Transverse colon (tissue), 4 donors: Measurements from ENCODE around the gene ETNPPL. TPM values are rescaled to one million over a fixed set of nuclear protein-coding genes. Genes with fewer than 3 reads are reported as not detected.

Experiments used
- DNase-seq: peaks from one replicate; pipeline ENCODE4 v3.0.0-alpha.2; 2019
- H3K27ac ChIP-seq, 4 donors: fragments of 200-600 bp; sonication (generic); 2 replicates each; pipeline ENCODE4 v1.5.1; 2016 to 2018; ENCODE audit warnings: inconsistent platforms in 4 of 4
- H3K27me3 ChIP-seq: fragments of 200-600 bp; sonication (generic); 2 replicates; pipeline ENCODE4 v1.5.1; 2017; ENCODE audit warnings: inconsistent platforms
- H3K36me3 ChIP-seq, 4 donors: fragments of 200-600 bp; sonication (generic); 2 replicates each; pipeline ENCODE4 v1.5.1; 2017 to 2019; ENCODE audit warnings: inconsistent platforms in 4 of 4
- H3K4me1 ChIP-seq, 4 donors: fragments of 200-600 bp; sonication (generic); 2 replicates each; pipeline ENCODE4 v1.5.1; 2017 to 2020; ENCODE audit warnings: inconsistent platforms in 4 of 4
- H3K4me3 ChIP-seq, 4 donors: fragments of 200-600 bp; sonication (generic); 1 replicate in 1 of 4; 2 replicates in 3 of 4; pipeline versions ENCODE4 v1.5.1 to v1.6.1; 2017 to 2019; ENCODE audit warnings: inconsistent platforms in 4 of 4
- H3K9me3 ChIP-seq, 2 donors: fragments of 200-600 bp; sonication (generic); 2 replicates each; pipeline ENCODE4 v1.5.1; 2017 to 2019; ENCODE audit warnings: inconsistent platforms in 2 of 2
- CTCF ChIP-seq, 5 experiments: fragments of 200-600 bp in 3 of 5; fragments of 450-650 bp in 2 of 5; sonication (generic) in 3 of 5; IDR thresholded peaks; 1 replicate in 2 of 5; 2 replicates in 3 of 5; pipeline ENCODE4 v1.5.1; 2016 to 2017; ENCODE audit warnings: antibody characterized with exemption in 5 of 5, inconsistent platforms in 3 of 5, mild to moderate bottlenecking in 2 of 5, moderate library complexity in 1 of 5
- EP300 ChIP-seq: sonication (generic); formaldehyde crosslinking; IDR thresholded peaks from one replicate; pipeline ENCODE4 v1.6.1; 2017; ENCODE audit warnings: antibody characterized with exemption, low read depth
- POLR2A ChIP-seq: fragments of 450-650 bp; IDR thresholded peaks from one replicate; pipeline ENCODE4 v1.6.1; 2016; ENCODE audit warnings: antibody characterized with exemption, mild to moderate bottlenecking, moderate library complexity
- POLR2AphosphoS5 ChIP-seq, 3 donors: sonication (generic); formaldehyde crosslinking; IDR thresholded peaks; one replicate each; pipeline ENCODE4 v1.6.1; 2016; ENCODE audit warnings: antibody characterized with exemption in 3 of 3
- WGBS, 2 donors: methylation state at CpG; one replicate each; pipeline ENCODE4 v1.1.5; 2018; ENCODE audit warnings: low coverage in 1 of 2; 5-methylcytosine and 5-hydroxymethylcytosine counted together
- in situ Hi-C, 4 donors: fragments of 200-750 bp; cut with MboI; loops; one replicate each; pipeline versions ENCODE4 v1.15.0 to v1.15.1; 2017; ENCODE audit warnings: low sequenced_read_pairs in 3 of 4, low pct_ligation_motif_present in 1 of 4, low pct_unique_long_range_greater_than_20kb in 1 of 4
- intact Hi-C: fragments of 100-400 bp; cut with DNase I; formaldehyde crosslinking; loops from one replicate; pipeline ENCODE4 v1.15.1; 2023; ENCODE audit warnings: low total_unique reads
- total RNA-seq, 4 donors: library from RNA; depleted of rRNA; stranded (reverse); fragments of >200 nt; gene quantifications; one replicate each; pipeline ENCODE4 v1.1.0, GENCODE V29; 2016

ETNPPL gene
- total RNA-seq, result not detected

GRCh38 chr4:108762559-108763225, at the start of gene ETNPPL:
ETNPPL (minus strand) TSS chr4:108763053; CDS start chr4:108762898, 155 bp downstream.
- H3K4me3 ChIP-seq, result peak within 1 kb of the TSS; percentile 21 to 54 (median 30)
- no peak for DNase-seq
- in situ Hi-C loops, result no loop called here
- no peak within 1 kb of the TSS for H3K27ac ChIP-seq
- TF ChIP-seq POLR2A, result no peak
- TF ChIP-seq POLR2AphosphoS5 (IDR thresholded peaks at IDR 0.05), result no peak
- no peak for TF ChIP-seq EP300
- TF ChIP-seq CTCF (IDR thresholded peaks at IDR 0.05), result no peak
- no peaks in the 10 kb centered on the region for H3K9me3 ChIP-seq
- peaks cover 58% of the 10 kb centered on the region for H3K27me3 ChIP-seq
- 4% methylated on average over 58 of the region's 61 CpGs; no CpG with 5 or more reads in 1 of the 2 donors for WGBS, 2 donors
- intact Hi-C loops, result no loop called here
- no peaks in the 10 kb centered on the region for H3K36me3 ChIP-seq
- H3K4me1 ChIP-seq, result peaks cover 0 to 11% (median 7%) of the 10 kb centered on the region in 4 donors

DNA sequence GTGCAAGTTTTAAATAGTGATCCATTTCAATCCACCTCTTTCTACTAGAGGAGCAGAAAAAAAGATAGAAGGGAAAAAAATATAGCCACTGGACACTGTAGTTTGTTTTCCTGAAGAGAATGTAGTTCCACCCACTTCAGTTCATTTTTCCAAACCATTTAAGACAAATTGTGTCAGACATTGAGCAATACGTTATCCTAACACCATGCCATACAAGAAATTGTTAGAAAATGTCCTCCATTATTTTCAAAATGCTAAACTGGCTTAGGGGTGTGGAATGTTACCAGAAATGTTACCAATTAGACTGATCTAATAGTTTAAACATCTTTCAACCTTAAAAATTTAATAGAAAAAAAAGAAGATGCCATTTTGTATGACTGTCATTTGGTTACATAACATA, 48.6 kb upstream of the ETNPPL start:
- intact Hi-C loops (no loop called here), in situ Hi-C loops (no loop called here)
- H3K36me3 ChIP-seq, result no peaks in the 10 kb centered on the region
- 67 to 69% methylated on average over 1 of the region's 1 CpG for WGBS, 2 donors
- no peak overlapping the region for H3K27ac ChIP-seq
- no peaks in the 10 kb centered on the region for H3K4me1 ChIP-seq
- no peaks in the 10 kb centered on the region for H3K9me3 ChIP-seq
- TF ChIP-seq POLR2A (no peak), EP300 (no peak), CTCF (IDR thresholded peaks at IDR 0.05) (no peak), POLR2AphosphoS5 (IDR thresholded peaks at IDR 0.05) (no peak)
- no peak for DNase-seq
- peaks cover 6% of the 10 kb centered on the region for H3K27me3 ChIP-seq
- no peak overlapping the region for H3K4me3 ChIP-seq

DNA sequence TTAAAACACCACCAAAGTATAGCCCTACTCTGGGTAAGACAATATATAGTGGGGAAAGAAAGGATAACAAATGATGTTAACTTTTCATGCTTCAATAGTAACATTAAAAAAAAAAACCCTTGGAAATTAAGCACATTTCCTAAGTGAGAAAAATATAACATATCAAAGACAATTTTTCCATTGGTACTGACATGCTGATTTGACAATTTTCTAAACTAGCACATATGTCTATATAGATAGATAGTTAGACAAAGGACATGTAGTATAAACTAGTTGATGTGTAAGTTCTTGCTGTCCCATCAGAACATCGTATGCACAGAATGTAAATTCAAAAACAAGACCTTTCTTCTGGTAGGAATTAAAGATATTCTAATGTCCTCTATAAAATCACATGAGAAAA, 47.2 kb upstream of the ETNPPL start:
- TF ChIP-seq CTCF (IDR thresholded peaks at IDR 0.05), result no peak
- TF ChIP-seq EP300, result no peak
- no peak for TF ChIP-seq POLR2AphosphoS5 (IDR thresholded peaks at IDR 0.05)
- no peak for TF ChIP-seq POLR2A
- Histone ChIP-seq H3K4me1 (no peaks in the 10 kb centered on the region), H3K27me3 (peaks cover 6% of the 10 kb centered on the region), H3K9me3 (no peaks in the 10 kb centered on the region), H3K27ac (no peak overlapping the region), H3K4me3 (no peak overlapping the region), H3K36me3 (no peaks in the 10 kb centered on the region)
- in situ Hi-C loops, result no loop called here
- DNase-seq, result no peak
- intact Hi-C loops, result no loop called here
- WGBS, 2 donors, result 71 to 84% methylated on average over 1 of the region's 1 CpG

DNA sequence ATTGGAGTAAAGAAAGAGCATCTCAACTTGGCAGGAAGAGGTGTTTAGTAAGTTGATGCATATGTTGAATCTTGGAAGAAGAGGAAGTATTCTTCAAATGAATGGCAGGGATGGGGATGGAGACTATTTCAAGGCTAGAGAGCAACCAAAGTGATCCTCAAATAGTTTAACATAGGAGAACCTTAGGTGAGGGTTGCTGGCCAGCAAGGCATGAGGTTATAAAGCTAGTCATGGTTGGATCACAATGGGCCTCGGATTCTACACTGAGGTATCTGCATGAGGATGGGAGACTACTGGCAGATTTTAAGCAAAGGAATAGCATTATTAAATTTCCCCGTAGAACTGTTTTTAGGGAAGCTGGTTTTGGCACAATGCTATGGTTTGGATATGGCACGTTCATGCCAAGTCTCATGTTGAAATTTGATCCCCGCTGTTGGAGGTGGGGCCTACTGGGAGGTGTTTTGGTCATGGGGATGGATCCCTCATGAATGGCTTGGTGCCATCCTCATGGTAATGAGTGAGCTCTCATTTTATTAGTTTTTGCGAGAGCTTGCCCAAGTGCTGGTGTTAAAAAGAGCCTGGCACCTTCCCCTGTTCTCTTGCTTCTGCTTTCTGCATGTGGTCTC, 41.9 kb upstream of the ETNPPL start:
- Histone ChIP-seq H3K9me3 (no peaks in the 10 kb centered on the region), H3K27ac (no peak overlapping the region), H3K4me3 (no peak overlapping the region), H3K36me3 (no peaks in the 10 kb centered on the region), H3K4me1 (no peaks in the 10 kb centered on the region), H3K27me3 (peaks cover 6% of the 10 kb centered on the region)
- 83 to 86% methylated on average over 2 to 5 of the region's 5 CpGs for WGBS, 2 donors
- intact Hi-C loops, result no loop called here
- TF ChIP-seq POLR2A (no peak), EP300 (no peak), POLR2AphosphoS5 (IDR thresholded peaks at IDR 0.05) (no peak), CTCF (IDR thresholded peaks at IDR 0.05) (no peak)
- DNase-seq, result no peak
- in situ Hi-C loops, result no loop called here
